Fibroblast of skin of right biceps (primary cell): Measurements from ENCODE around the gene RCCD1.

Source experiments
- DNase-seq: peaks from one replicate; pipeline ENCODE4 v3.0.0-alpha.2; 2013

RCCD1 gene

DNA sequence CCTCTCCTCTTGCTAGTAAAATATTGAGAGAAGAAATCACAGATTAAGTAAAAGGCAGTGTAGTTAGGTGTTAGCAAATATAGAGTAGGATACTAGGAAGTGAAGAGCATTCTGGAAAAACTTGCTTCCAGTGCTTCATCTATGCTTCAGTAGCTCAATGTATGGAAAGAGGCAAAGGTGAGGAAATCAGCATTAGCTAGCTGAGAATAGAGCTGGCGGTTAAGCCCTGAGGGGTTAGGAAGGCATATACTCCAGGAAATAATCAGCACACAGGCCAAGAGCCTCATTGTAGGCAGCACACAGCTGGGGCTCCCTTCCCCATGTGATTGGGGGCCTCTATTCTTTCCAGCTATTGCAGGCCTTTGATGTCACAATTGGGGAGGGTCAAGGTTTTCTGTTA, 13.8 kb downstream of the RCCD1 start:
- DNase-seq, result no peak

DNA sequence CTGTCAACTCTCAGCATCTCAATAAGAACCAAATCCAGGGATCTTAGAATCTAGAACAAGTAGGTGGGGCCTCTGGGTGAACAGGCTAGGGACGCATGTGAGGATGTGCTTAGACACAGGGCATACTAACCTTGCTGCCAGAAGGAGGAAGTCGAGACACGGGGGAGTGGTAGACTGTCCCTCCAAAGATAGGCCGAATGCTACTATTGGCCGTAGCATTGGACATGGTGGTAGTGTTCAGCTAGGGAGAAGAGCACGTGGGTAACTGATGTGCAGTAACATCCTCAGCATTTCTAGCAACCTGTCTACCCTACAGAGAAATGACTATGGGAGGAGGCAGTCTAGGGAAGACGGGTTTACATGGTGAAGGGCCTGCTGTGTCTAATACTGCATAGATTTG, 15.6 kb downstream of the RCCD1 start:
- DNase-seq, result no peak

DNA sequence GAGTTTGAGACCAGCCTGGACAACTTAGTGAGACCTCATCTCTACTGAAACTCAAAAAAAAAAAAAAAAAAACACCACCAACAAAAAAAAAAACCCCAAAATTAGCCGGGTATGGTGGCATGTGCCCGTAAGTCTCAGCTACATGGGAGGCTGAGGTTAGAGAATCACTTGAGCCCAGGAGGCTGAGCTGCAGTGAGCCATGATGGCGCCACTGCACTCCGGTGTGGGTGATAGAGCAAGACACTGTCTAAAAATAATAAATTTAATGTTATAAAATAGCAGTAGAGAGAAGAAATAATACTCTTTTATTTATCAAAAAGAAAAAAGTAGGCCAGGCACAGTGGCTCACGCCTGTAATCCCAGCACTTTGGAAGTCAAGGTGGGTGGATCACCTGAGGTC, 17.4 kb downstream of the RCCD1 start:
- no peak for DNase-seq

DNA sequence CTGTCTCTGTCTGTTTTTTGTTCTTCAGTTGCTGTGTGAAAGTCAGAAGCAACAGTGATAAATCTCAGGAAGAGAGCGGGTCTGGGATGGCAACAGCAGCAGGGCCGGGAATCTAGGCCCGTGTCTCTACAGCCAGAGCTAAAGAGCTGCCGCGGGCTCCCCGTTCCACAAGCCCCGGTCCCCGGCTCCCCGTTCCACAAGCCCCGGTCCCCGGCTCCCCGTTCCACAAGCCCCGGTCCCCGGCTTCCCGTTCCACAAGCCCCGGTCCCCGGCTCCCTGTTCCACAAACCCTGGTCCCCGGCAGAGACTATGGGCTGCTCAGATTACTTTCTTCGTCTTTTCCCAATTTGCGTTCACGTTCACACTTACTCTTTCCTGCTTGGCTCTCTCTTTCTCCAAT, 19.5 kb downstream of the RCCD1 start:
- DNase-seq, result no peak

DNA sequence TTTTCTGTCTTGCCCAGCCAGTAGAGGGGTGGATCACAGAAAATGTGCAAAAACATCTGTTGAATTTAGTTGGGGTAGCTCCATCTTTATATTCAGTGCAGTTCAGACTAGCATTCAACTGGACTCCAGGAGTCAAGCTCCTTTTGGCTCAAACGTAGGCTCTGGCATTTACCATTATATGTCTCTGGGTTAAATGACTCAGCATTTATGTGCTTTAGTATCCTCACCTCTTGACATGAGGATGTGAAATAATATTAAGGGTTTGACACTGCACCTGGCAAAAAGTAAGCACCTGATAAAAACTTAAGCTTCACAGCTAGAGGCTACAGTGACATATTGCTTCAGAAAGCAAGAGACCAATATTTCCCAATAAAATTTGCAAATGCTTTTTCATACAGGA, 24.9 kb downstream of the RCCD1 start:
- DNase-seq, result no peak

DNA sequence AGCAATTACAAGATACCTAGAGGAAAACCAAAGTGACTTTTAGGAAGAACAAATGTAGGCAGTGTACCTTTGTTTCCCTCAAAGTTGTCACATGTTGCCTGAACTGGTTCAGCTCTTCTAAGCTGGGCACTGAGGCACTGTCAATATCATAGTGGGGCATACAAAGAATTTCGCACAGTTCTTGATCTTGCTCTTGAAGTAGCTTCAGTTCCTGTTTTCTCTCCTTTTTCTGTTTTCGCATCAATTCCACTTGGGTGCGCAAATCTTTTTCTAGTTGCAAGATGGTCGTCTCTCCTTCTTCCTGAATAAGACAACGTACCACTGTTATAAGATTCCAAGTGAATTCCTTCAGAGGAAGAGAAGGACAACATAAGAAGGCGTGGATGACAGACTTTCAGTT, 27.0 kb downstream of the RCCD1 start:
- no peak for DNase-seq

DNA sequence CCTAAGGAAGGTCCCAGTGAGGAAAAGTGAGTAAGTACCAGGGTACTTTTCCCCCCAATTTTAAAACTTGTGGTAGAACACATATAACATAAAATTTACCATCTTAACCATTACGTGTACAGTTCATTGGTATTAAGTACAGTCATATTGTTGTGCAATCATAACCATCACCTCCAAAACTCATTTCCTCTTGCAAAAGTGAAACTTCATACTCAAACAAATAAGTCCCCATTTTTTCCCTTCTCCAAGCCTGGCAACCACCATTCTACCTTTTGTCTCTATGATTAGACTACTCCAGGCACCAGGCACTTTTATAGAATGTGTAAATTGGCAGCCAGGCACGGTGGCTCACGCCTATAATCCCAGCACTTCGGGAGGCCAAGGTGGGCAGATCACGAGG, 27.5 kb downstream of the RCCD1 start:
- DNase-seq, result no peak

DNA sequence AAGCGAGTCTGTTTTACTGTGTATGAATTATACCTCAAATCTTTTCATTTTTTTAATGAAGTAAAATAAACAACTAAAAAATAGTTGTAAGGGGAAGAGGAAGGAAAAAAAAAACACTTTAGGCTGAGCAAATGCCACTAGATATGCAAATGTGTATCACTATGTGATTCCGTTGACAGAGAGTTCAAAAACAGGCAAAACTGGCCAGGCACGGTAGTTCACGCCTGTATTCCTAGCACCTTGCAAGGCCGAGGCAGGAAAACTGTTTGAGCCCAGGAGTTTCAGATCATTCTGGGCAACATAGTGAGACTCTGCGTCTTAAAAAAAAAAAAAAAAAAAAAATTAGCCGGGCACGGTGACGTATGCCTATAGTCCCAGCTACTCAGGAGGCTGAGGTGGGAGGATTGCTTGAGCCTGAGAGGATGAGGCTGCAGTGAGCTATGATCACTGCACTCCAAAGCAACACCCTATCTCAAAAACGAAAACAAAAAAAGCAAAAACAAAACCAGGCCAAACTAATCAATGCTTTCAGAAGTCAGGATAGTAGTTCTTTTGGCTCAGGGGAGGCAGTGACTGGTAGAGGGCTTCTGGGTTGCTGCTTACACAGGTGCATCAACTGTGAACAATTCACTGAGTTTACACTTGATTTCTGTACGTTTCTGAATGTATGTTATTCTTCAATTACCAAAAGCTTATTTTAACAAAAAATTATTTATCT, 32.3 kb downstream of the RCCD1 start:
- DNase-seq, result no peak

DNA sequence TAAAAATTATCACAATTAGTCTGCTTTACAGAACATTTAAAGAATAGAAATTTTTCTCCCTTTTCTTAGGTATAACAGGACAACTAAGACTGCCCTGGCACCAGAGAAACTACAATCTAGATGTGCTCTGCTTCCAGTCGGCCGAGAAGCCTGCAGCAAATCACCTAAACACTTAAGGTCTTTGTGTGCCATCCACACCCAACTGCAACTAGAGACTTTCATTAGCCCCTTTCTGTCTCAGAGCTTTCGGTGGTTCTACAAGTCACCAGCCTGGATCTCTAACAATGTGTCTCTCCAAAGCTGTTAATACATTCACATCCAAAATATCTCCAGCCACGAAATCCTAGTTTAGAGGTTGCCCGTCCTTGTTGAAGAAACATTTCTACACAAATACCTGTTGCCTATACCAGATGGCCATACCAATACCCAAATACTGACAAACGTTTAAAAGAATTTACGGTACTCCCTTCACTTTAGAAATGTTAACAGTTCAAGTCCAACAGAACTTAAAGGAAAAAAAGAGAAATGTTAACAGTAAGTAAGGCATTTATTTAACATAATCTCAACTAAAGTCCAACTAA, 33.0 kb downstream of the RCCD1 start:
- no peak for DNase-seq

DNA sequence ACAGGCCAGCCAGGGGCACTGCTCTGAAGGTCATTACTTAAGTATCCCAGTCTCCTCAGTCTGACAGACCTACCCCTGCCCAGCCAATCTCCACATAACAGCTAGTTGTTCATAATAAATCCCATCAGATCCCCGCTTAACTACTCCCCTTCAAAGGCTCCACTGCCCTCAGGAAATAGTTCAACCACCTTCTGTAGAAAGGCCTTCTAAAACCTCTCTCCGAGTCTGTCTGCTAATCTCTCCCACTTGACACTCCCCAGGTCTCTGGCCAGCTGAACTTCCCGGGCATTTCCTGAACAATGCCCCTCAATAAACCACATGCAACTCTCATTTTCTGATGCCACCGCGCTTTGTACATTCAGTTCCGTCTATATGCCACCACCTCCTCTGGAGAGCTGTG, 33.6 kb downstream of the RCCD1 start:
- DNase-seq, result no peak

DNA sequence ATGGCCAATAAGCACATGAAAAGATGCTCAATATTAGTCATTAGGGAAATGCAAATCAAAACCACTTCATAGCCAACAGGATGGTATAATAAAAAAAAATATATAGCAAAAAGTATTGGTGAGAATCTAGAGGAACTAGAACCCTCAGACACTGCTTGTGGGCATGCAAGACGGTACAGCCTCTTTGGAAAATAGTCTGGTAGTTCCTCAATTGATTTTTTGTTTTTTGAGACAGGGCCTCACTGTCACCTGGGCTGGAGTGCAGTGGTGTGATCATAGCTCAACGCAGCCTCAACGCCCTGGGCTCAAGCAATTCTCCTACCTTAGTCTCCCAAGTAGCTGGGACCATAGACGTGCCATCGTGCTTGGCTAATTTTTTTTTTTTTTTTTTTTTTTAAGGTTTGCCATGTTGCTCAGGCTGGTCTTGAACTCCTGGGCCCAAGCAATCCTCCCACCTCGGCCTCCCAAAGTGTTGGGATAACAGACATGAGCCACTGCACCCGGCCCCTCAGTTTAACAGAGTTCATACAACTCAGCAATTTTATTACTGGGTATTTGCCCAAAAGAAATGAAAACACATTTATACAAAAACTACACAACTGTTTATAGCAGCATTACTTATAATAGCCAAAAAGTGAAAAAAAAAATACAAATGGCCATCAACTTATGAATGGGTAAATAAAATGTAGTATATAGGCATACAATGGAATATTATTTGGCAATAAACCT, 34.5 kb downstream of the RCCD1 start:
- no peak for DNase-seq

DNA sequence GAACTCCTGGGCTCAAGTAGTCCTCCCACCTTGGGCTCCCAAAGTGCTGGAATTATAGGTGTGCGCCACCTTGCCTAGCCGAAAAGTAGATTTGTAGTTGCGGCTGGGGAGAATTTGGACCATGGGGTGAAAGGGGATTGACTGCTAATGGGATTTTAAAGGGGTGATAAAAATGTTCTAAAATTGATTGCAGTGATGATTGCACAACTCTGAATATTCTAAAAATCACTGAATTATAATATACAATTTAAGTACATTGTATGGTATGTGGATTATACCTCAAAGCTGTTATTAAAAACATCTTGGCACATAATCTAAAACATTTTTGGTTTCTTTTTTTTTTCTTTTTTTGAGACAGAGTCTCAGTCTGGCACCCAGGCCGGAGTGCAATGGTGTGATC, 35.8 kb downstream of the RCCD1 start:
- DNase-seq, result no peak

DNA sequence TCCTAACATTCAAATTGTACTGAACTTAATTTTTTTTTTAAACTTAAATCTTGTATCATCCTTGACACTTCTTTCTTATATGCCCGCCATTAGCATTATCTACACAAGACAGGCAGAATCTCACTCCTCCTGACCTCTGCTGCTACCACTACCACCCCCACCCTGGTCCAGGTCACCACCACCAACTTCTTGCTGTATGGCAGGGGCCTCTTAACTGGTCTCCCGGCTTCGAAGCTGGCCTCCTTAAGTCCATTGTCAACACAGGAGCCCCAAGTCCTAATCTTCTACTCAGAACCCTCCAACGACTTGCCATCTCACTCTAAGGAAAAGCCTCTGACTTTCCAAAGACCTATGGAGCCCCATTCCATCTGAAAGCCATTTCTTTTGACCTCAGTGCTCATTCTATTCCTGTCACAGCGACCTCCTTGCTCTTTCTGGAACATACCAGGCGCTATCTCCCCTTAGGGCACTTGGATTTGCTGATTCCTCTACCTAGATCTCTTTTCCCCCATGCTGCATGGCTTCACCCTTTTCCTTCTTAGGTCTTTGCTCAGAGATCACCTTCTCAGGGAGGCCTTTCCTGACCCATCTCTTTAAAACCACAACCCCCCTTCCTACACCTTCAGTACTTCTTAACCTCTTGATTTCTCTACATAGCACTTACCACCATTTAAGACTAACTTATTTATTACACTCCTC, 37.1 kb downstream of the RCCD1 start:
- no peak for DNase-seq

DNA sequence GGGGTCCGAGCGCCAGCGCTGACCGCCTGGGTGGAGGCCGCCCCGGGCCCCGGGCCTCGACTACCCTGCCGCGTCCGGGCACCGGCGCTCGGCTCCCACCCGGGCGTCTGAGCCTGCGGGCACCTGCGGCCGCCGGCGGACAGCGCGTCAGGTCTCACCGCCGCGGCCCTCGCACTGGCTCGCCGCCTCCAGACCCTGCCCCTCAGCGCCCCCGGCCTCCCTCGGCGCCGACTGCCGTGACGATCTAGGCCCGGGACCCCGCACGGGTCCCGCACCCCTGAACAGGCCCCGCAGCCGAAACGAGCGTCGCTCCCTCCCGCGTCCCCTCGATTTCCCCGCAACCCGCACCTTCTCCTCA, 39.4 kb downstream of the RCCD1 start:
- DNase-seq, result no peak

DNA sequence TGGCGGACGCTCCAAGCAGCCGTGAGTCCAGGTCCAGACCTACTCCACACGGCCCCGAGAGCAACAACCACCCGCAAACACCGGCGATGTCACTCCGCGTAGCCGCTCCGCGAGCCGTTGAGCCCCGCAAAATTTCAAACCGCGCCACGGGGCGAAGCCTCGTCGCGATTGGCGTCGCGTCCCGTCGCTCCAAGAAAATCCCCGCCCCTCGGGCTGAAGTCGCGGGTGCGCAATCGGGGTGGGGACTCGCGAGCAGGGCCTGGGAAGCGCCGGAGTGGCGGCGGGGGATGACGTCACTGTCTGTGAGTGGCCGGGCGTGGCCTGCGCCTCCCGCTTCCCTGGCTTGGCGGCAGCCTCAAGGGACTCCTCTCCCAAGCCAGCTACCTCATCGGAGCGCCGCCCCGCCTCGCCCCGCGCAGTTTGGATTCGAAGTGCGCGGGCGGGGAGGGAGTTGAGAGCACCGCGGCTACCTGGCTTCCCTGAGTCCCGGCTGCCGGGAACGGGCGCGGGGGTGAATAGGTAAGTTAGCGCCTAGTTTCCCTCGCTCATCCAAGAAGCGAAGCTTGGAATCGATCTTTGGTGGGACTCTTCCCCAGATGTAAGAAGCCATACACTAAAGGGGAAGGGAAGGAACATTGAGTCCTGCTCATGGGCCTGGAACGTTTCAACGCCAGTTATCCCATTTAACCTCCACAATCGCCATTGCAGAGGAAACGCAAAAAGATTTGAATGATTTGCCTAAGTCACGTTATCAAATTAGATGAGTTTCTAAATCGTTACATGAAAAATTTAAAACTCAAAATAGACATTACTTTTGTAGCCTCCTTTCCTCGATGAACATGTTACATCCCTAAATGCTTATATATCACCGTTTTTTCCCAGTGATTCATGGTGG, 40.0 kb downstream of the RCCD1 start, which contains the start of gene PRC1:
Gene PRC1 (minus strand): TSS at position 119 of the 895 bp plus-strand sequence. CDS start 118 bp downstream, at position 1.
- peak; percentile 98 for DNase-seq

DNA sequence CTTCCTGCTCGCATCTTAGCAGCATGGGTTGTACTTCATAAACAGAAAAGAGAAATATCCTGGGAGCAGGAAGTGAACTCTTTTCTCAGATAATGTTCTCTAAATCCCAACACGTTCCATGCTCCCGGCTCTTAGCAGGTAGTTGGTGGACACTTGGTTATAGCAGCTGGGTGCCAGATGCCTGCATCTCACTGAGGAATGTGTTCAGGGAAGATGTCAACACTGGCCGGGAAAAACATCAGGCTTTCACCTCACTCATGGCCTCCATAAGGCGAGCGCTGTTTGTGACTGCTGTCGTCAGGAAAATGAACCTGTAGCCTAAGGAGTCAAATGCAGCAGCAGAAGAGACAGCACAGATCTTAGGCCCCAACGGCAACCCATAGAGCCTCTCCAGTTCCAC, 44.1 kb downstream of the RCCD1 start:
- DNase-seq, result no peak

DNA sequence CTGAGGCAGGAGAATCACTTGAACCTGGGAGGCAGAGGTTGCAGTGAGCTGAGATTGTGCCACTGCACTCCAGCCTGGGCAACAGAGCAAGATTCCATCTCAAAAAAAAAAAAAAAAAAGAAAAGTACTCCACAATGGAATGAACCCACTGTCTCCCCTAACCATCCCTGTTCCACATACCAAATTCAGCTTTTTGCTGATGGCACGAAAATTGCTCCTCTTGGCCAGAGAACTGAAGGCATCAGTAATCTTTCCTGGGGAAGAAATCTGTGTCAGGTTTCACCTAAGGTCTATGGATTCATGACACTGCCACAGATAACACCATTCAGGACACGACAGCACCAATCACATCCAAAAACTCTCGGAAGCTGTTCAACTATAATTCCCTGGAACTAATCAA, 46.5 kb downstream of the RCCD1 start:
- DNase-seq, result no peak

DNA sequence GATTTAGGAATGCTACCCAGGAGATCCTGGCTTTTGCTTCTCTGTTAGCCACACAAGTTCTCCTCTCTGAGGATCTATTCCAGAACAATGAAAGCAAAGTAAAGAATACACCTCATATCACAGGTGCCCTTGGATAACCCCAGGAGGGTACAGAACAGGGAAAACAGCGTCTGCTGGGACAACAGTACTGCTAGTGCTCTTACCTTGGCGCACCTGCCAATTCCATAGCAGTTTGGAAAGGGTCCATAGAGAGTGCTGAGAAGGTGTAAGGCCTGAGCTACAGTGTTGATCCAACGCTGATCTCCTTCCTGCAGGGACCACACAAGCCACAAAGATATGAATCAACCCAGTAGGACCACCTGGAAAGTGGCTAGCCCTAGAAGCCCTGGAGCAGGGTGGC, 52.6 kb downstream of the RCCD1 start:
- DNase-seq, result no peak
